Measurements from ENCODE around the gene TP53BP2.

- TF ChIP-seq EZH2phosphoT487 (IDR thresholded peaks at IDR 0.05; ENCODE audit: insufficient read depth, low read depth), result no peak
- no peak for TF ChIP-seq EZH2 (IDR thresholded peaks at IDR 0.05; ENCODE audit: insufficient read depth, poor library complexity, severe bottlenecking)
Observed at GRCh38 chr1:223847781-223848345, 2.1 kb upstream of the TP53BP2 start.
